Type B pancreatic cell (in vitro differentiated cells): Measurements from ENCODE around the gene CHST9. TPM values are rescaled to one million over a fixed set of nuclear protein-coding genes. Genes with fewer than 3 reads are reported as not detected.
"Not testable (repeated sequence)": the region's sequence is repeated elsewhere in the genome, so short reads cannot be mapped to it uniquely, and the experiment has no call there.

Experiments used
- DNase-seq: peaks from one replicate; pipeline ENCODE4 v3.0.0; 2021; ENCODE audit warnings: mixed read lengths; ENCODE audit not compliant: unreplicated experiment; ENCODE audit errors: extremely low spot score
- H3K27ac Mint-ChIP-seq: 2 replicates; pipeline ENCODE4 v1.8.0; 2021; ENCODE audit warnings: mild to moderate bottlenecking, mixed read lengths
- H3K27me3 Mint-ChIP-seq: 2 replicates; pipeline ENCODE4 v1.8.0; 2021; ENCODE audit warnings: mixed read lengths
- H3K36me3 Mint-ChIP-seq: 2 replicates; pipeline ENCODE4 v1.8.0; 2021; ENCODE audit warnings: mixed read lengths
- H3K4me1 Mint-ChIP-seq: one replicate; pipeline ENCODE4 v1.8.0; 2021; ENCODE audit warnings: mixed read lengths; ENCODE audit not compliant: unreplicated experiment
- H3K4me3 Mint-ChIP-seq: 2 replicates; pipeline ENCODE4 v1.8.0; 2021; ENCODE audit warnings: mild to moderate bottlenecking, mixed read lengths
- H3K9me3 Mint-ChIP-seq: 2 replicates; pipeline ENCODE4 v1.8.0; 2021; ENCODE audit warnings: mixed read lengths
- total RNA-seq: library from RNA; stranded (reverse); gene quantifications from 2 replicates; pipeline ENCODE4 v1.2.1, GENCODE V29; 2021; ENCODE audit warnings: low replicate concordance
- TF ChIP-seq, protein P1 (sequence below): fragments of 200-600 bp; sonication (generic); conservative IDR thresholded peaks from 2 replicates; pipeline ENCODE4 v1.5.0; 2021; ENCODE audit warnings: antibody characterized with exemption, mild to moderate bottlenecking

CHST9 gene
- total RNA-seq, 1 donor from 2014 or later: 9.9 TPM

- no peaks in the 10 kb centered on the region for H3K36me3 Mint-ChIP-seq
- peaks cover 8% of the 10 kb centered on the region for H3K9me3 Mint-ChIP-seq
- H3K4me3 Mint-ChIP-seq: no peak overlapping the region
- no peaks in the 10 kb centered on the region for H3K27me3 Mint-ChIP-seq
- no peak overlapping the region for H3K27ac Mint-ChIP-seq
- TF ChIP-seq, protein P1, sequence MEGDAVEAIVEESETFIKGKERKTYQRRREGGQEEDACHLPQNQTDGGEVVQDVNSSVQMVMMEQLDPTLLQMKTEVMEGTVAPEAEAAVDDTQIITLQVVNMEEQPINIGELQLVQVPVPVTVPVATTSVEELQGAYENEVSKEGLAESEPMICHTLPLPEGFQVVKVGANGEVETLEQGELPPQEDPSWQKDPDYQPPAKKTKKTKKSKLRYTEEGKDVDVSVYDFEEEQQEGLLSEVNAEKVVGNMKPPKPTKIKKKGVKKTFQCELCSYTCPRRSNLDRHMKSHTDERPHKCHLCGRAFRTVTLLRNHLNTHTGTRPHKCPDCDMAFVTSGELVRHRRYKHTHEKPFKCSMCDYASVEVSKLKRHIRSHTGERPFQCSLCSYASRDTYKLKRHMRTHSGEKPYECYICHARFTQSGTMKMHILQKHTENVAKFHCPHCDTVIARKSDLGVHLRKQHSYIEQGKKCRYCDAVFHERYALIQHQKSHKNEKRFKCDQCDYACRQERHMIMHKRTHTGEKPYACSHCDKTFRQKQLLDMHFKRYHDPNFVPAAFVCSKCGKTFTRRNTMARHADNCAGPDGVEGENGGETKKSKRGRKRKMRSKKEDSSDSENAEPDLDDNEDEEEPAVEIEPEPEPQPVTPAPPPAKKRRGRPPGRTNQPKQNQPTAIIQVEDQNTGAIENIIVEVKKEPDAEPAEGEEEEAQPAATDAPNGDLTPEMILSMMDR: no peak
- no peak for DNase-seq
- H3K4me1 Mint-ChIP-seq: peaks cover 4% of the 10 kb centered on the region
These were observed 80.4 kb downstream of the CHST9 start for GRCh38 chr18:27104743-27105142.

GRCh38 chr18:27094621-27095020 is 90.5 kb downstream of the CHST9 start:
- Mint-ChIP-seq H3K4me3 (no peak overlapping the region), H3K4me1 (no peaks in the 10 kb centered on the region), H3K9me3 (no peaks in the 10 kb centered on the region), H3K36me3 (no peaks in the 10 kb centered on the region), H3K27ac (no peak overlapping the region), H3K27me3 (no peaks in the 10 kb centered on the region)
- no peak for DNase-seq
- TF ChIP-seq, protein P1: no peak

GRCh38 chr18:27093290-27093689 is 91.8 kb downstream of the CHST9 start:
- not testable (repeated sequence) for H3K27ac Mint-ChIP-seq, H3K27me3 Mint-ChIP-seq, H3K4me1 Mint-ChIP-seq, H3K36me3 Mint-ChIP-seq, H3K4me3 Mint-ChIP-seq, DNase-seq, H3K9me3 Mint-ChIP-seq

GRCh38 chr18:27081701-27082100 is 103.4 kb downstream of the CHST9 start:
- H3K36me3 Mint-ChIP-seq: no peaks in the 10 kb centered on the region
- H3K9me3 Mint-ChIP-seq: peaks cover 9% of the 10 kb centered on the region
- peaks cover 16% of the 10 kb centered on the region for H3K4me1 Mint-ChIP-seq
- H3K27me3 Mint-ChIP-seq: no peaks in the 10 kb centered on the region
- no peak overlapping the region for H3K4me3 Mint-ChIP-seq
- DNase-seq: no peak
- no peak overlapping the region for H3K27ac Mint-ChIP-seq
- TF ChIP-seq, protein P1: no peak

- Mint-ChIP-seq H3K27ac (no peak overlapping the region), H3K27me3 (no peaks in the 10 kb centered on the region), H3K4me3 (no peak overlapping the region), H3K4me1 (peaks cover 22% of the 10 kb centered on the region), H3K9me3 (peaks cover 9% of the 10 kb centered on the region), H3K36me3 (no peaks in the 10 kb centered on the region)
- TF ChIP-seq, protein P1: no peak
- DNase-seq: no peak
These were observed 109.3 kb downstream of the CHST9 start for GRCh38 chr18:27075828-27076227.

GRCh38 chr18:27073404-27073830 is 111.7 kb downstream of the CHST9 start:
- Mint-ChIP-seq H3K27me3 (no peaks in the 10 kb centered on the region), H3K4me3 (no peak overlapping the region), H3K36me3 (no peaks in the 10 kb centered on the region), H3K27ac (no peak overlapping the region), H3K9me3 (peaks cover 4% of the 10 kb centered on the region), H3K4me1 (peaks cover 14% of the 10 kb centered on the region)
- TF ChIP-seq, protein P1: no peak
- DNase-seq: no peak
